NCI-H748 treated with DMSO at 0.1 percent for 48 hours (cell line): ENCODE data around the gene PTK6.

ENCODE experiments used
- DNase-seq: peaks from one replicate; lab custom pipeline; 2025; lab: John Stamatoyannopoulos, UW

PTK6 gene

DNA sequence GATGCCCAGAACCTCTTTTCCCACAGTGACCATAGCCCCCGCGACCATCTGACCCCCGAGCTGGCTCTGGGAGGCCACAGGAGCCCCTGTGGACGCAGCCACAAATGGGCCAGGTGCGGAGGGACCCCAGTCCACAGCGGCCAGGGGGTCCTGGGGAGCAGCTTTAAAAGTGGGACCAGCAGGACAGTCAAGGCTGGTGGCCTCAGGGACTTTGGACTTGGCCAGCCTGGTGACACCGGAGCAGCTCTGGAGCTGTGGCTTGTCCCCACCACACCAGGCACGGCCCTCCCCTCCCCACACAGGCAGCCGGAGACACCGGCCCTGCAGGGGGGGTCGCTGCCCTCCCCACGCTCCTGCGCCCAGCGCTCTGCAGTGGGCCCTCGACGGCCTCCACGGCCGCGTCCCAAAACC is 20.3 kb upstream of the PTK6 start:
- DNase-seq, result no peak

DNA sequence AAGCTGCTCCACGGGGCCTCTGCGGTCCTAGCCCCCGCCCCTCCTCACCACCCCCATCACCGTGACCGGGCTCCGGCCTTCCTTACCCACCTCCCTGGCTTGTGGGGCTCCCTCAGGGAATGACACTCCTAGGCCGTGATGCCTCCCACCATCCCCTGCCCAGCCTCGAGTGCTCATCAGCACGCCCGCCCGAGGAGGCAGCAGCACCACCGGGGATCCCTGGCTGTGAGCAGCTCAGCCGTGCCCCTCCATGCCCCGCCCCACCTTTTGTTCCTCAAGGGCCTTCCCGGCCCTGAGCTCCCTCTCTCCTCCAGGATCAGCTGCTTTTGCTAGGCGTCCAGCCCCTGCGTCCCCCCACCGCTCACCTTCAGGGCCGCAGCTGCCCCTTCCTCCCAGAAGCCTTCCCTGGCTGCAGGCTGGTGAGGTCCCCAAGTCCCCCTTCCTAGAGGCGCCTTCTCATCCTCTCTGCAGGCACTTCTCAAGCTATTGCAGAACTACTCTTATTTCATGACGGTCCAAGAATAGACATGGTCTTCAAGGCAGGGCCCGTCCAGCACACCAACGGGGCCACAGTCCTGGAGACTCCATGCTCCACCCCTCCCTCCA is 19.8 kb upstream of the PTK6 start:
- DNase-seq, result no peak

DNA sequence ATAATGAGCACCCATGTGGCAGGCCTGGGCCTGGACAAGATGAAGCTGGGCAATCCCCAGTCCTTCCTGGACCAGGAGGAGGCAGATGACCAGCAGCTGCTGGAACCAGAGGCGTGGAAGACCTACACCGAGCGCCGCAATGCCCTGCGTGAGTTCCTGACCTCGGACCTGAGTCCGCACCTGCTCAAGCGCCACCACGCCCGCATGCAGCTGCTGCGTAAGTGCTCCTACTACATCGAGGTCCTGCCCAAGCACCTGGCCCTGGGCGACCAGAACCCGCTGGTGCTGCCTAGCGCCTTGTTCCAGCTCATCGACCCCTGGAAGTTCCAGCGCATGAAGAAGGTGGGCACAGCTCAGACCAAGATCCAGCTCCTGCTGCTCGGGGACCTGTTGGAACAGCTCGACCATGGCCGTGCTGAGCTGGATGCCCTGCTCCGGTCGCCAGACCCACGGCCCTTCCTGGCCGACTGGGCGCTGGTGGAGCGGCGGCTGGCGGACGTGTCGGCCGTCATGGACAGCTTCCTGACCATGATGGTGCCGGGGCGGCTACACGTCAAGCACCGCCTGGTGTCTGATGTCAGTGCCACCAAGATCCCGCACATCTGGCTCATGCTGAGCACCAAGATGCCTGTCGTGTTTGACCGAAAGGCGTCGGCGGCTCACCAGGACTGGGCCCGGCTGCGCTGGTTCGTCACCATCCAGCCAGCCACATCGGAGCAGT is 18.6 kb upstream of the PTK6 start:
- no peak for DNase-seq

DNA sequence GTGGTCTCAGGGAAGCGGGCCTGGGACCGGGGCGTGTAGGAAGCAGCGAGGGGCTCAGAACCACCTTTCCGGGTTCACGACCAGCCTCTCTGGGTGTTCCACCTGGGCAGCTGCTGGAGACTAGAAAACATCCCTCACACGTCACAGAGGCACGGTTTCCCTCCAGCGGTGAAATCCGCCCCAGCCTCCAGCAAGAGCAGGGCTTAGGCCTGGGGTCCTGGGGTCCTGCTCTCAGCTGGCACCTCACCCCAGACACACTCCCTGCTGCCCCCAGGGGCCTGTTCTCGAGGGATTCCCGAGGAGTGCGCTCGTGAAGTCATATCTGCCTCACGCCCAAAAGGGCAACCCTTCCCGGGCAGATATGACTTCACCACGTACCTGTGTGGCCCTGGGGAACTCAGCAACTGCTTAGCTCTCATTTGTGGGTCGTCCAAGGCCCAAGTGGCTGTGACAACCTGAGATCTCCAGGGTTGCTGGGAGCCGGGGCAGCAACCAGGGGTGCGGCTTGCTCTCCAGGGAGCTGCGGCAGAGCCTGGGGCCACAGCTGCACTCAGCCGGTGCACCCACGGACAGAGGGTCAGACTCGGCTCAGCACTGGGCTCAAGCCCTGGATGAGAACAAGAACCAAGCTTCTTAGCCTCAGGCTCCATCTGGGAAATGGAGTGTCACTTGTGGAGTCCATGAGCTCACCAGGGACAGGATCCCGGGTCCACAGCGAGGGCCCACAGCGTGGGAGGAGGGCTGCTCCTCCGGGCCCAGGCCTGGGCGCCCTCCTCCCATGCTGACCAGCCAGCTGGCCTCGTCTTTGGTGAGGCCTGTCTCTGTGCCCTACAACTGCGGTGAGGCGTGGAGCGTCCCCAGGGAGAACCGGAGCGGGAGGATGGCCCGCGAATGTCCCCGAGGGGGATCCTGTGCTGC is 17.4 kb upstream of the PTK6 start:
- no peak for DNase-seq

DNA sequence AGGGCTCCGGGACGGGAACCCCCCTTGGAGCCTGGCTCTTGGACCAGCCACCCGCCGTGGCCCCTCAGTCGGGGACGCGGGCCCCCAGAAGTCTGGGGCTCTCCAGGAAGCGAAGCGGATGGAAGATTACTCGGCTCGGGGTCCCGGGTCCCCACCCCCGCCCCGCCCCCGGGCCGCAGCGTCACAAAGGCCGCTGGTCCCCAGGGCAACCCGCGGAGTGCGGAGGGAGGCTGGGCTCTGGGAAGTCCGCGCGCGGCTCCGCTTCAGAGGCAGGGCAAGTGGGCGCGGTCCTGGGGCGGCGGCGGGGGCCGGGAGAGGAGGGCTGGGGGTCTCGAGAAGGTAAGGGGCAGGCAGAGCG is 16.7 kb upstream of the PTK6 start, which contains the start of gene FNDC11:
TSS of gene FNDC11 (plus strand) at position 227 of the 358 bp plus-strand sequence. CDS start 1,505 bp downstream, outside the sequence.
- DNase-seq, result peak; percentile 4

DNA sequence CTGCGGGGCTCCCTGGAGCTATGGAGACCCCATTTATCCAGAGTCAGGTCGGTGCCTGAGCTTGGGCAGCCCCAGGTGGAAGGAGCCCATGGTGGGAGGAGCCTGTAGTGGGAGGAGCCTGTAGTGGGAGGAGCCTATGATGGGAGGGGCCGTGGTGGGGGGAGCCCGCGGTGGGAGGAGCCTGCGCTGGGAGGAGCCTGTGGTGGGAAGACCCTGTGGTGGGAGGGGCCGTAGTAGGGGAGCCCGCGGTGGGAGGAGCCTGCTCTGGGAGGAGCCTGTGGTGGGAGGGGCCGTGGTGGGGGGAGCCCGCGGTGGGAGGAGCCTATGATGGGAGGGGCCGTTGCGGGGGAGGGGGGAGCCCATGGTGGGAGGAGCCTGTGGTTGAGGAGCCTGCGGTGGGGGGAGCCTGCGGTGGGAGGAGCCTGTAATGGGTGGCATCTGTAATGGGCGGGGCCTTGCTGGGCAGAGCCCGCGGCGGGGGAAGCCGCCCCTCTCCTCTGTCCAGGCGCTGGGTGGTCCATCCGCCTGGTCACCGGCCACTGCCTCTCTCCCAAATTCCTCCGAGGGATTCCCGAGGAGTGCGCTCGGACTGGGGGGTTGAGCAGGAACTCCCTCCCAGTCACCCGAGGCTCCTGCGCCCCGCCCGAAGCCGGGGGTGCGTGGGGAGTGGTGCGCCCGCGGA is 16.2 kb upstream of the PTK6 start:
- DNase-seq, result peak; percentile 51

DNA sequence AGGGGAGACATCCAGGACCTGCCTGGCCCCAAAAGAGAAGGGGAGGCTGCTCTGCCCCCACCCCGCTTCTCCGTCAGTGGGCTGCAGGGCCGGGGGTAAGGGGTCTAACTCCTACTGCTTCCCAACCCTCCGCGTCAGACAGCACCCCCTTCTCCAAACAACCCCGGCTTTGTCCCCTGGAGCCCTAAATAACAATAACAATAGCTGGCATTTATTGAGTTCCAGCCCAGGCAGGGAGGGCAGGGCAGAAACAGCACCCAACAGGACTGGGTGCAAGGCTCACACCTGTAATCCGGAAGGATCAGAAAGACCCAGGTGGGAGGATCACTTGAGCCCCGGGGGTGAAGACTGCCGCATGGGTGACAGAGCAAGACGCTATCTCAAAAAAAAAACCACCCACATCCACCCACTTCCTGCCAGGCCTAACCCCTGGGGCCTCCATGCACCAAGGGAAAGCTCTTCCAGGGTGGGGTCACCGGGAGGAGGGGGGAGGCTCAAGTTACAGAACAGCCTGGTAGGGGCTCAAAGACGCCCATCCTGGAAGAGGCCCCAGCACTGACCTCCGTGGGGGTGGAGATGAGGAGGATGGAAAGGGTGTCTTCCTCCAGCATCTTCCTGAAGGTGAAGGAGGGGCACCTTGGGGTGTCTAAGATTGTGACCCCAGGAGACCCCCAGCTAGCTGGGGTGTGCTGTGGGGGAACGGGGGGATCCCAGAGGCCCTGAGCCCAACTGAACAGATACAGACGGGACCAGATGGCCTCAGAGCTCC is 15.5 kb upstream of the PTK6 start:
- DNase-seq, result no peak

DNA sequence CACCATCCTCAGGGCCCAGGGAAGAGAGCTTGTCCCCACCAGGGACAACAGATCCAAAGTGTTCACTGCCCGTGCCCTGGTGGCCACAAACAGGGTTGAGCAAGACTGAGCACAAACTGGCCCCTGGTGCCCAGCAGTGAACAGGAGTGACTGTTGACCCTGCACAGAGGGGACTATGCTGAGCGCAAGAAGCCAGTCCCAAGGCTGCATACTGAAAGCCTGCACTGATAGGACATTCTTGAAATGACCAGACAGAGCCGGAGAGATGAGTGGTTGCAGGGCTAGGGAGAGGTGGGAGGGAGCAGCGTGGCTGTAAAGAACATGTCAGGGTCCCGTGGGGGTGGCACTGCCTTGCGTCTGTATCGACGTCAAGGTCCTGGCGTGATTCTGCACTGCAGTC is 13.9 kb upstream of the PTK6 start:
- no peak for DNase-seq

DNA sequence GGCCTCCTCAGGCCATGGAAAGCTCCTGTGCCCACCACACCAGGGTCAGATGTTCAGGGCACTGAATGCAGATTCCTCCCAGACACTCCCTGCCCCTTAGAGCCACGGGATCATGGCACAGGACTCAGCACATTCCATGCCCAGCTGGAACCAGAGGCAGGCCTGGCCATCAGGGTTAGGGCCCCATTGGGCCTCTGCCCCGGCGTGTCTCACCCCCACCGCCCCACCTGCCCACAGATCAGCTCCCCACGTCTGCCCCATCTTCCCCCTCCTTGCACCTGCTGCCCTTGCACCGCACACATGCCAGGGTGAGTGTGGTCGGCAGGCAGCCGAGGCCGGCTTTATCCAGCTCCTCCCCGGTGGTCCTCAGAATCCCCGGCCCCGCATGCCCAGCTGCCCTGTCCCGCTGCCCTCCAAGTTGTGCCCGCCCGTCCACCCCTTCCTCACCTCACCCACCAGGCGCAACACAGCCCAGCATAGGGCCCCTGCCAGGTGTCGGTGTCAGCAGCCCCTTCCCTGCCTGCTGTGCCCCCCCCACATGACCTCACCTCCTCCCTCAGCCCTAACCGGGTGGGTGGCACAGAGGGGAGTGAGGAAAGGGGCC is 12.6 kb upstream of the PTK6 start:
- no peak for DNase-seq

DNA sequence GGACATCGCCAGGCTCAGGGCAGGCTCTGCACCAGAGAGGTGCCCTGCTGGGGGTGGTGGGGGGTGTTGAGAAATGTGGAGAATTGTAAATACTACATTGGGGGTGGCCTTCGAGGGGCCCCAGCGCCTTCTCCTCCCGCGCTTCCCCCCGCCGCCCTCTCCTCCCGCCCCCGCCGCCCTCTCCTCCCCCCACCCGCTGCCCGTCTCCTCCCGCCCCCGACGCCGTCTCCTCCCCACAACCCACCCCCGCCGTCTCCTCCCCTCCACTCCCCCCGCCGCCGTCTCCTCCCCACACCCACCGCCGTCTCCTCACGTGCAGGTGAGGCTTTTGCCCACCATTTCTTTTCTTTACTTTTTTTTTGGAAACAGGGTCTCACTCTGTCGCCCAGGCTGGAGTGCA is 11.8 kb upstream of the PTK6 start:
- DNase-seq, result no peak

DNA sequence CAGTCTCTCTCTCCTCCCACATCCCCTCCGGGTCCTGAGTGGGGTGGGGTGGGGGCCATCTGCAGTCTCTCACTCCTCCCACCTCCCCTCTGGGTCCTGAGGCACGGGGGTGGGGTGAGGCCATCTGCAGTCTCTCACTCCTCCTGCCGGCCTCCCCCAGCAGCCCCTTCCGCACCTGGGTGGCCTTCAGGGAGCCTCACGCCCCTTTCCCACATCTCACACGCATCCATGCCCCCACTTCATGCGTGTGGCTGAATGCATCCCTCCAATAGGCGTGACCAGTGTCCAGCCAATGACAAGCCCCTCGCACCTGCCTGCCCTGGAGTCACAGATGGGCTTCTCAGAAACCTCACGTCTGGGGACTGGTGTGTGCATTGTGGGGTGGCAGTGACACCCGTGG is 11.4 kb upstream of the PTK6 start:
- DNase-seq, result no peak

DNA sequence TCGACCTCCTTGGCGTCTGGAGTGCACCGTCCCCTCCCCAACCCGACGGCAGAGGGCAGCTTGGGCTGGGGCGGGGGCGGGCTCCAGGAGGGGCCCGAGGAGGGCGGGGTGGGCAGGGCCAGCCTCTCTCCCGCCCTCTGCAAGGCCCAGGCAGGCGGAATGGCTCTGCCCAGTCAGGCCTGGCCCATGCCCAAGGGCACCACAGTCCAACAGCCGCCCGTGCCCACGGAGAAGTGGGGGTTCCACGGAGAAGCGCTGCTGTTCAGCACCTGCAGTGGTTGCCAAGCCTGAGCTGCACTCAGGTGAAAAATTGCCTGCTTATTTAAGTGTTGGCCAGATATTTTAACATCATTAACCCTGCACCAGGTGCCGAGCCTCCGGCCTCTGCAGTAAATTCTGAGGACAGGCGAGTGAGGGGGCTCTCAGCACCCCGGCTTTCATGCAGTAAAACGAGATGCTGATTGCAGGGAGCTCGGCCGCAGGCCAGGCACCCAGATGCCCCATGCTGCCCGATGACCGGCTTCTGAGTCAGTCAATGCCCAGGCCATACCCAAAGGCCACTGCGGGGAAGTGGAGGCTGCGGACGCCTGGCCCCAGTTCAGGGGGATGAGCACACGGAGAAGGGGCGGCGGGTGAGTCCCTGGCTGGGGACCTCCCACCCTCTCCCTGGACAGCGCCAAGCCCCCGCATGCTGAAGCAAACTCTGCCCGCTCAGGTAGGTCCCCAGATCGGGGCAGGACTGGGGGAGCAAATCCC is 10.7 kb upstream of the PTK6 start, which contains the start of gene SRMS:
TSS of gene SRMS (minus strand) at position 25 of the 756 bp plus-strand sequence. CDS start 286 bp downstream, outside the sequence.
- DNase-seq, result no peak

DNA sequence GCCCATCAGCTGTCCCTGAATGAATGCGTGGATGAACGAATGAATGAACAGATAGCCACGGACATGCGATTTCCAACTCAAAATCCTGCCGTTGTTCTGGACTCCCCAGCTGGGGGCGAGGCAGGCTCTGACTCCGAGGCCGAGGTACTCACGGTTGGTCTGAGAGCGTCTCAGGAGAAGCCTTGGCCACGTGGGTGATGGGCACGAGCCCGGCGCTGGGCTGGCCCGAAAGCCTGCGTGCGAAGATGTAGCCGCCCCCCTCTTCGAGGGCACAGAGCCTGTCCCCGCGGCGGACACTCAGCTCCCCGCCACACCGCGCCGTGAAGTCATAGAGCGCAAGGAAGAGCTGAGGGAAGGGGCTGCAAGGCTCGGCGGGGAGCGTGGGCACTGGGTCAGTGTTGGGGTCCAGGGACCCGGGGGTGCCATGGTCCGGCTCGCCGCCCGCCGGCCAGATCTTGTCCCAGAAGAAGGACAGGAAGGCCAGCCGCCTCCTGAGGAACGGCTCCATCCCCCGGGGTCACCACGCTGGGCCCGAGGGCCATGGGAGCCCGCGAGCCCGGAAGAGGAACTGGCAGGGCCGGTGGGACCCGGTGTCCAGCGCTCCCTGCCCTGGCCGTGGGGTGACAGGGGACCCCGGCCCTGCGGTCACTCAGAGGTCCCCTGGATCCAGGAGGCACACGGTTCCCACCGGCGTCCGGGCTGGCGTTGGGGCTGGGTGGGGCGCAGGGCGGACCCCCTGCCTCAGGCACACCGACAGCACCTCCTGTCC is 10.0 kb upstream of the PTK6 start:
- DNase-seq, result no peak

DNA sequence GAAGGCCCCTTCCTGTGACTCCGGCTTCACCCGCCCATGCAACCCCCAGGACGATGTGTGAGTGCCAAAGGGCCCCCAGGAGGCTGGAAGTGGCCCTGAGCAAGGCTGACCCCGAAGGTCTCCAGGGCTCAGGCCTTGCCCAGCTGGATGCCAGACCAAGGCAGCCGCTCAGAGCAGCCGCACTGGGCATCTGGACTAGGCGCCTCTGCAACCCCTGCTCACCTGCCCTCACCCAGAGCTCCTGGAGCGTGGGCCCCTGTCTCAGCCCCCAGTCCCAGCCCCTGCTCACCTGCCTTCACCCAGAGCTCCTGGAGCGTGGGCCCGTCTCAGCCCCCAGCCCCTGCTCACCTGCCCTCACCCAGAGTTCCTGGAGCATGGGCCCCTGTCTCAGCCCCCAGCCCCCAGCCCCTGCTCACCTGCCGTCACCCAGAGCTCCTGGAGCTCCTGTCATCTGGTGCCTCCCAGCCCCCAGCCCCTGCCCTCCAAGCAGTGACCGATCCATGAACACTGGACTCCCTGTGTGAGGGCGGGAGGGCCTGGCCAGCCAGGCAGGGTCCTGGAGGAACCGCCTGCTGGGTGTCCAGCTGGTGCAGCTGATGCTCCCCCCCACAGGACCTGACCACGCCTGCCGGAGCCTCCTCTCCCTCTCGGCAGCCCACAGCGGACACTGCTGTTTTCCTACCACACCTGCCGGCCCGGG is 9.2 kb upstream of the PTK6 start:
- DNase-seq, result no peak

DNA sequence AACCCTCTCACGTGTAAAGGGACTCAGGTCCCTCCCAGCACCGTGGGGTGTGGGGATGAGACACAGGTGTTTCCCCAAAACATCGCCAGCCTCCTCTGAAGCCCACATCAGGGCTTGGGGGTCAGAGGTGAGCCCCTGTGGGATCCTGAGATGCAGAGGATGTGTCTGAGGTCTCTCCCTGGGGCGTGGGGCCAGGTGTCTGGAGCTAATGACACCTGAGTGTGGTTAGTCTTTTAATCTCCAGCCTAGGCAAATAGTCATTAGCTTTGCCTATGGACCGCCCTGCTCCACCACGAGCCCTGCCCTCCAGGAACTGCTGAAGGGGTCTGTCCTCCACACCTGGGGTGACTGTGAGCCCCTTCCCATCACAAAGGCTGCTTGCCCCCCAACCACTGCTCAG is 8.6 kb upstream of the PTK6 start:
- DNase-seq, result no peak

DNA sequence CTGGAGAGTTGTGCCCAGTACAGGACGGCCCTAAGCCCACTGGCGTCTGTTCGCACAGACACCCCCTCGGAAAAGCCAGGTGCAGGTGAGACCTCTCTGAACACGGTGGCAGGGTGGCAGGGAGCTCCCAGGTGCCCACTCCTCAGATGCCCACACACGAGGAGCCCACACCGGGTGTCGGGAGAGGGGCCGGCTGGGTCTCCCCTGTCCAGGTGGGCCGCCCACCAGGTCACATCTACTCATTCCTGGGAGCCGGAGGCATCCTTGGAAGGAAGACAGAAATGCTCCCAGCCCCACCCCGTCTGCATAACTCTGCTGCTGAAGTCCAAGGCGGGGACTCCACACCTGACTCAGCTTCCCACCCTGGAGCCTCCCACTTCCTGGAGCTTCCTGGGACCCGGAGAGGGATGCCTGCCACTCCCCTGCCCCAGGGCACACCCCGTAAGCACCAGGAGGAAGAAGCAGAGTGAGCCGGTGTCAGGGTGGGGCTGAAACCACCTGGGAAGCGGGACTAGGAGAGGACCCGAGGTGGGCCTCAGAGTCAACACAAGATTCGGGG is 7.9 kb upstream of the PTK6 start:
- no peak for DNase-seq

DNA sequence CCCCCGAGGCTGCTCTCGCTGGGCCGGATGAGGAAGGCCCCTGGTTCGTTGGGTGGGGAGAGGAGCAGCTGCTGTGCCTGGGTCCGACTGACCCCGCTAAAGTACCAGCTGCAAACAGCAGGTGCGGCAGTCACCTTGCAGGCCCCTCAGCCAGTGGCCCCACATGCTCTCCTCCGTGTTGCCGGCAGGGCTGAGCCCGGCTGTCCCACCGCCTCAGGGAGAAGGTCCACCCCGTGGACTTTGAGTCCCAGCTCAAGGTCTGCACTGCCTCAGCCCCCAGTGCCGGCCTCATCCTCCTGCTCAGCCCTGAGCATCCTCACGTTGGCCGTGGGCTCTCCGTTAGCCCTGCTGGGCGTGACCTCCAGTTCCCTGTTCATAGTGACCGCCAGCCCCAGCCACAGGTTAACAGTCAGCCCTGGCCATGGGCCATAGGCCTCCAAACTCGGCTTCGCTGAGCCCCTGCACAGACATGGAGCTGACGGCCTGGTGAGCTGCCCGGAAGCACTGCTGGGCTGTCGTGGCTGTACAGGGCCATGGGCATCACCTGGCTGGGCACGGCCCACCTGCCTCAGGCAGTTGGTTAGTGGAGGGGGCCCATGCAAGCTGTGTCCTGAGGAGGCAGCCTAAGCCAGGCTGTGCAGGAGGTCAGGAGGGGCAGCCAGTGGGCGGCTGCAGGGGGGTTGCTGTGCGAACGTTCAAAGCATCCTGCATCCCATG is 7.2 kb upstream of the PTK6 start:
- no peak for DNase-seq

DNA sequence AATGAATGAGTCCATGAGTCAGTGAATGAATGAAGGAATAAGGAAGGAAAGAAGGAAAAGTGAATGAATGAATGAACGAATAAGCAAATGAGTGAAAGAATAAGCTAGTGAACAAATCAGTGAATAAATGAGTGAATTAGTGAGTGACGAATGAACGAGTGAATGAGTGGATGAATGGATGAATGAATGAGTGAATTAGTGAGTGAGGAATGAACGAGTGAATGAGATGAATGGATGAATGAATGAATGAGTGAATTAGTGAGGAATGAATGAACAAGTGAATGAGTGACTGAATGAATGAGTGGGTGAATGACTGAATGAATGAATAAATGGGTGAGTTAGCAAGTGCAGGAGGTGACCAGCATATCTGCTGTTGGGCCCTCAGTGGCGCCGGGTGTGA is 6.6 kb upstream of the PTK6 start:
- no peak for DNase-seq
